Inflammatory macrophage treated with lipopolysaccharide for 1 hour (primary cell): ENCODE data around the gene CNTNAP2.

Source experiments
- DNase-seq, 2 donors: peaks; one replicate each; pipeline ENCODE4 v3.0.0-alpha.2; 2020 to 2022

Gene CNTNAP2

GRCh38 chr7:148187471-148187870, 2070.9 kb downstream of the CNTNAP2 start:
- DNase-seq: no peak

- DNase-seq: no peak
Observed at GRCh38 chr7:148191391-148192065, 2074.9 kb downstream of the CNTNAP2 start.

- no peak for DNase-seq
Observed at GRCh38 chr7:148192491-148192890, 2075.9 kb downstream of the CNTNAP2 start.

GRCh38 chr7:148201992-148202391, 2085.4 kb downstream of the CNTNAP2 start:
- no peak for DNase-seq

GRCh38 chr7:148204639-148205304, 2088.2 kb downstream of the CNTNAP2 start:
- DNase-seq: no peak

- DNase-seq: no peak
Observed at GRCh38 chr7:148209643-148210190, 2093.1 kb downstream of the CNTNAP2 start.

GRCh38 chr7:148210804-148211325, 2094.3 kb downstream of the CNTNAP2 start:
- DNase-seq: no peak

- no peak for DNase-seq
Observed at GRCh38 chr7:148211740-148212151, 2095.1 kb downstream of the CNTNAP2 start.

GRCh38 chr7:148212731-148213130, 2096.1 kb downstream of the CNTNAP2 start:
- no peak for DNase-seq

- DNase-seq: no peak
Observed at GRCh38 chr7:148214101-148214500, 2097.5 kb downstream of the CNTNAP2 start.

GRCh38 chr7:148218603-148219002, 2102.0 kb downstream of the CNTNAP2 start:
- DNase-seq: no peak

- no peak for DNase-seq
Observed at GRCh38 chr7:148222721-148223120, 2106.1 kb downstream of the CNTNAP2 start.

- DNase-seq: no peak
Observed at GRCh38 chr7:148223160-148223559, 2106.6 kb downstream of the CNTNAP2 start.

GRCh38 chr7:148223738-148224137, 2107.1 kb downstream of the CNTNAP2 start:
- DNase-seq: no peak

- no peak for DNase-seq
Observed at GRCh38 chr7:148230296-148230695, 2113.7 kb downstream of the CNTNAP2 start.

GRCh38 chr7:148230883-148231282, 2114.3 kb downstream of the CNTNAP2 start:
- DNase-seq: no peak

GRCh38 chr7:148232784-148233183, 2116.2 kb downstream of the CNTNAP2 start:
- no peak for DNase-seq

- DNase-seq: no peak
Observed at GRCh38 chr7:148234715-148235114, 2118.1 kb downstream of the CNTNAP2 start.

GRCh38 chr7:148238761-148239325, 2122.2 kb downstream of the CNTNAP2 start:
- DNase-seq: no peak

- no peak for DNase-seq
Observed at GRCh38 chr7:148241700-148242293, 2125.2 kb downstream of the CNTNAP2 start.

- peak; percentile 24 to 59 for DNase-seq
Observed at GRCh38 chr7:148242294-148242821, 2125.8 kb downstream of the CNTNAP2 start.

- no peak for DNase-seq
Observed at GRCh38 chr7:148245381-148245780, 2128.8 kb downstream of the CNTNAP2 start.

- no peak for DNase-seq
Observed at GRCh38 chr7:148253629-148254028, 2137.0 kb downstream of the CNTNAP2 start.
